Activated naive CD8-positive, alpha-beta T cell treated with anti-CD3 and anti-CD28 coated beads, Interleukin-2, amount 10 ng/mL, durations not matched to agents 7 days and 5 days (primary cell): ENCODE results near the gene FRRS1L. TPM values are rescaled to one million over a fixed set of nuclear protein-coding genes. Genes with fewer than 3 reads are reported as not detected.
"Not testable (repeated sequence)": the region's sequence is repeated elsewhere in the genome, so short reads cannot be mapped to it uniquely, and the experiment has no call there.

ENCODE experiments used
- ATAC-seq: fragments of 150-1000 bp; cut with Tn5 transposase; one replicate; pipeline ENCODE4 v1.10.0; 2021; ENCODE audit warnings: low read depth, moderate library complexity
- POLR2A ChIA-PET: fragments of 350-600 bp; sonication (Branson Sonifier 250); formaldehyde crosslinking; loops from one replicate; lab custom pipeline; 2021; ENCODE audit warnings: antibody characterized with exemption; lab: Charles Lee
- DNase-seq: peaks from one replicate; pipeline ENCODE4 v3.0.0; 2021
- H3K27ac Mint-ChIP-seq: one replicate; pipeline ENCODE4 v1.8.0; 2022; ENCODE audit warnings: mild to moderate bottlenecking, mixed read lengths
- H3K27me3 Mint-ChIP-seq: one replicate; pipeline ENCODE4 v1.8.0; 2022; ENCODE audit warnings: mild to moderate bottlenecking, moderate library complexity, mixed read lengths
- H3K36me3 Mint-ChIP-seq: one replicate; pipeline ENCODE4 v1.8.0; 2021; ENCODE audit warnings: mild to moderate bottlenecking, mixed read lengths
- H3K4me1 Mint-ChIP-seq: one replicate; pipeline ENCODE4 v1.8.0; 2021; ENCODE audit warnings: mixed read lengths
- H3K4me3 Mint-ChIP-seq: one replicate; pipeline ENCODE4 v1.8.0; 2022; ENCODE audit warnings: mild to moderate bottlenecking, moderate library complexity, mixed read lengths
- H3K9me3 Mint-ChIP-seq: one replicate; pipeline ENCODE4 v1.8.0; 2021; ENCODE audit warnings: mixed read lengths
- total RNA-seq, 2 experiments: library from RNA; stranded (reverse); gene quantifications; one replicate each; pipeline ENCODE4 v1.2.3, GENCODE V29; 2021

The FRRS1L gene
- total RNA-seq, 2 experiments from 2014 or later, result not detected

DNA sequence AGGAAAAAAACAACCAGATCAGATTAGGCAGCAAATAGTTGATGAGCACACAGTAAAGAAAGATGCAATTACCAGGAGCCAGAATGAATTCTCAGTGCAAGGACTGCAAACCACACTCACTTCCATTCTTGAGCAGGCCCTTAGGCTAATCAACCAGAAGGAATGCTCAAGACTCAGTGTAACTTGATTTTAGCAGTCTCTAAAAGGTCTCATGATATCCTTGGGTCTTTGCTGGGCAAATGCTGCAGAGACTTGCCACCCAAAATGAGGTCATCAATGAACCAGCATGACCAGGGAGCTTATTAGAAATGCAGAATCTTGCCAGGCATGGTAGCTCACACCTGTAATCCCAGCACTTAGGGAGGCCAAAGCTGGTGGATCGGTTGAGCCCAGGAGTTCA, 27.2 kb downstream of the FRRS1L start:
- Mint-ChIP-seq H3K4me1 (peaks cover 6% of the 10 kb centered on the region), H3K9me3 (no peaks in the 10 kb centered on the region), H3K36me3 (no peaks in the 10 kb centered on the region), H3K4me3 (no peak overlapping the region), H3K27me3 (peaks cover 11% of the 10 kb centered on the region), H3K27ac (no peak overlapping the region)
- ATAC-seq (no peak), DNase-seq (no peak)
- POLR2A ChIA-PET, result no interaction called here

DNA sequence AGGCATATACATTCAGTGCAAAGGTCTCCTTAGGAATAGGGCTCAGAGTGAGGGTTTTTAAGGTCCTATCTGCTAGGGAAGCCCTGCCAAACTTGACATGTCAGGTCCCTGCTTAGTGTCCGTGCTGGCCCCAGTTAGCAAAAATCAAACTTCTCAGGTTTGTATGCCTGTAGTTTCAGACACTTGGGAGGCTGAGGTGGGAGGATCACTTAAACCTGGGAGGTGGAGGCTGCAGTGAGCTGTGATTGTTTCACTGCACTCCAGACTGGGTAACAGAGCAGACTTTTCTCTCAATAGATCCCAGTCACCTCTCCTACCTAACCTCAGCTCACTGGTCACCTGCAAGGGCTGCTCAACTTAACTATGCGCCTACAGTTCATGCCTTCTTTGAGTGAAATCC, 28.6 kb downstream of the FRRS1L start:
- POLR2A ChIA-PET, result no interaction called here
- Mint-ChIP-seq H3K4me1 (no peaks in the 10 kb centered on the region), H3K4me3 (no peak overlapping the region), H3K36me3 (no peaks in the 10 kb centered on the region), H3K27me3 (peaks cover 11% of the 10 kb centered on the region), H3K9me3 (no peaks in the 10 kb centered on the region), H3K27ac (no peak overlapping the region)
- DNase-seq (no peak), ATAC-seq (no peak)

DNA sequence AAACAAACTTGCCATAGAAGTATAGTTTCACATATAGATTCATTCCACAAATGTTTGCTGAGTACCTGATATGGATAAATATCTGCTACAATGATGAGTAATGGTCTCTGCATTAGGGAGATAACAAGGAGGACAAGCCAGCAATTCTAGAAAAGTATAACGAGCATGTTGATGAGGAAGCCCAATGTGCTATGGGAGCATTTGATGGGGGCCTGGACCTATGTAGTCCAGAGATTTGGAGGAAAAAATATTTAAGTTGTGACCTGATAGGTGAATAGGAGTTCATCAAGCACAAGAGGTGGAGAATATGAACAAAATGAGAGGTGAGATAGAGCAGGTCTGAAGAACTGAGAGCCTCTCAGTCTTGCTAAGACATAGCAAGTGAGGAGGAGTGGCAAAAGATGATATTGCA, 32.9 kb downstream of the FRRS1L start:
- no peak overlapping the region for H3K4me3 Mint-ChIP-seq
- H3K9me3 Mint-ChIP-seq, result no peaks in the 10 kb centered on the region
- peaks cover 8% of the 10 kb centered on the region for H3K27me3 Mint-ChIP-seq
- DNase-seq (no peak), ATAC-seq (no peak)
- H3K27ac Mint-ChIP-seq, result no peak overlapping the region
- POLR2A ChIA-PET, result no interaction called here
- peaks cover 4% of the 10 kb centered on the region for H3K4me1 Mint-ChIP-seq
- H3K36me3 Mint-ChIP-seq, result no peaks in the 10 kb centered on the region

DNA sequence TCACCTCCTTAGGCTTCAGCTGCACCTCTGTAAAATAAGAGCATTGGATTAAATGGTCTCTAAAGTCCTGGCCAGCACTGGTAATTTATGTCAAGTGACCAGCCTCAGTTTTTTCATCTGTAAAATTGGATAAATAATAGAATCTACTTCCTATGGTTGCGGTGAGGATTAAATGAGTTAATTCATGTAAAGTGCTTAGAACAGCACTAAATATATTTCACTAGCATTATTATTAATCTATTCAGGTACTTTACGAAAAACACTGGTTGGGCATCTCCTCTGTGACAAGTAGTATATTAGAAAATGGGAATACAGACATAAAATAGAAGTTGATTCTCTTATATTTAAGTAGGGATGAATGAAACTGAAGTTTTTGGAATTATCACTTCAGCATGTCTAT, 33.5 kb downstream of the FRRS1L start:
- Mint-ChIP-seq H3K27ac (no peak overlapping the region), H3K27me3 (peaks cover 8% of the 10 kb centered on the region), H3K4me3 (no peak overlapping the region), H3K4me1 (peaks cover 4% of the 10 kb centered on the region), H3K9me3 (no peaks in the 10 kb centered on the region), H3K36me3 (no peaks in the 10 kb centered on the region)
- POLR2A ChIA-PET, result no interaction called here
- ATAC-seq, result no peak
- DNase-seq, result no peak

DNA sequence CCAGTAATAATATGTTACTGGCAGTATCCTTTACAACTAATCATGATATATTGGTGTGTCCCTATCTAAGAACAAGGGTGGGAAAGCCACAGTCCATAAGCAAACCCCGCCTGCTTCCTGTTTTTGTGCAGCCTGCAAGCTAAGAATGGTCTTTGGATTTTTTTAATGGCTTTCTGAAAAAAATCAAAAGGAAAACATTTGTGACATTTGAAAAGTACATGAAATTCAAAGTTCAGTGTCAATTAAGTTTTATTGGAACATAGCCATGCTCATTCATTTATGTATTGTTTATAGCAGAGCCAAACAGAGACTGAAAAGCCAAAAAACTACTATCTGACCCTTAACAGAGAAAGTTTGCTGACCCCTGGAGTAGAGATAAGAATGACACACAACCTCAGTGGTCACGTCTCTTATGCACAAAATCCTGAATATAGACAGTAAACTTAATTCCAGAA, 34.5 kb downstream of the FRRS1L start:
- DNase-seq (no peak), ATAC-seq (no peak)
- peaks cover 6% of the 10 kb centered on the region for H3K27me3 Mint-ChIP-seq
- H3K36me3 Mint-ChIP-seq, result no peaks in the 10 kb centered on the region
- POLR2A ChIA-PET, result no interaction called here
- H3K4me3 Mint-ChIP-seq, result no peak overlapping the region
- H3K4me1 Mint-ChIP-seq, result peaks cover 4% of the 10 kb centered on the region
- no peaks in the 10 kb centered on the region for H3K9me3 Mint-ChIP-seq
- no peak overlapping the region for H3K27ac Mint-ChIP-seq

DNA sequence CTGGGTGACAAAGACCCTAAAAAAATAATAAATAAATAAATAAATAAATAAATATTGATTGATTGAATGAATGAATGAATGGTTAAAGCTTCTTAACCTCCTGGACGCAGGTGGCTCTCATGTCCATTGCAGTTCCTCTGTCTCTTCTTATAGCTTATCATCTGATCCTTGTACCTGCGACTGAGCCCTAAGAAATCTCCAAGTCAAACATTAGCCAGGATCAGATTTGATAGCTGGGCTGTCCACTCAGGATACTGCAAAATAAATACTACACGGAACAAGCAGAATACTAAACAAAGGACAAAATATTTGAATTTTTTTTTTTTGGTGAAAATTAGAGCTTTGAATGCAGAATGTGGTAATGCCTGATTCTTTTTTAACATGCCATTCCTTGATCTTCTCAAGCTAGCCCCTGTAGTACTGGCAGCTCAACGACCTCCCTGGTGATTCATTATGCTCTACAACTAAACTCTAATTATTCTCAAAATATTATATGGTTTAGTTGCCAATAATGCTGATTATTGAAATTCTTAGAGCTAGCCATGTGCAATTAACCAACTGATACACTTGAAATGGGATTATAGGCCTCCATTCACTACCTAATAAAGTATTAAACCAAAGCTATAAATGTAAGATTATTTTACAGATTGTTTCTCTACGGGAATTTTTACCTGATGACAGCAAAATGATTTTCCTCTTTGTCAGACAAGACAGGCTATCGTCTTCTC, 37.4 kb downstream of the FRRS1L start:
- no peak overlapping the region for H3K27ac Mint-ChIP-seq
- POLR2A ChIA-PET, result interaction anchor here (0.7 kb wide), 1 partner anchor 189 kb away, joined by 6 read pairs; no protein-coding TSS in a partner anchor
- no peak overlapping the region for H3K4me3 Mint-ChIP-seq
- no peak for ATAC-seq
- H3K27me3 Mint-ChIP-seq, result peaks cover 2% of the 10 kb centered on the region
- peaks cover 4% of the 10 kb centered on the region for H3K4me1 Mint-ChIP-seq
- no peaks in the 10 kb centered on the region for H3K36me3 Mint-ChIP-seq
- no peaks in the 10 kb centered on the region for H3K9me3 Mint-ChIP-seq
- DNase-seq, result no peak

DNA sequence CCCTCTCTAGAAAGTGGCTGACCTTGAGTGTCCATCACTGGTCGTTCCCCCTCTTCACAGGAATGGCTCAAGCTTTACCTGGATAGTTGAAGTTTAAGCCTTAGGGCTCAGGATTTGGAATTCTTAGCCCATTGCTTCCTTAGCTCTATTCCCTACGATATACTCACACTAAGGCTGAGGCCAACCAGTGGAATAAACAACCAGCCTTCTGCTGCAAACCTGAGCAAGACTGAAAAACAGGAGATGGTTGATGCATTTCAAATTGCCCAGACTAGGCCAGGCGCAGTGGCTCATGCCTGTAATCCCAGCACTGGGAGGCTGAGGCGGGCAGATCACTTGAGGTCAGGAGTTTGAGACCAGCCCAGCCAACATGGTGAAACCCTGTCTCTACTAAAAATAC, 40.4 kb downstream of the FRRS1L start:
- H3K27ac Mint-ChIP-seq, DNase-seq, POLR2A ChIA-PET, H3K4me3 Mint-ChIP-seq, H3K4me1 Mint-ChIP-seq, H3K9me3 Mint-ChIP-seq, H3K27me3 Mint-ChIP-seq, ATAC-seq, H3K36me3 Mint-ChIP-seq: not testable (repeated sequence)

DNA sequence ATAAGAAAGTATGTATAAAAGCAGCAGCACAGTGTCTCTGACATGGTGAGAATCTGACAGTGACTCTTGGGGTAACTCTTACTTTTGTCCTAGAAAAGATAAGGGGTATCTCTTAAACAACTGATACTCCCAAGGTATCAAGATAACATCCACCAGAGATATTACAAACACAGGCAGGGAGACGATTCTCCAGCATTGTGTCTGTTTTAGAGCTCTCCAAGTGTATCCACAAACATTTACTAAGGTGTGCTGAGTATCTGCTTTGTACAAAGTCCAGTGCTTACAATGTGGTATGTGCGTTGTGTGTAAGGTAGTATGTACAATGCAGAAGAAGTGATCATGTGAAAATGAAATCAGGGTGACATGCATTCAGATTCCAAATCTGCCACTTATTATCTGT, 42.9 kb downstream of the FRRS1L start:
- Mint-ChIP-seq H3K27ac (no peak overlapping the region), H3K4me3 (no peak overlapping the region)
- POLR2A ChIA-PET, result no interaction called here

DNA sequence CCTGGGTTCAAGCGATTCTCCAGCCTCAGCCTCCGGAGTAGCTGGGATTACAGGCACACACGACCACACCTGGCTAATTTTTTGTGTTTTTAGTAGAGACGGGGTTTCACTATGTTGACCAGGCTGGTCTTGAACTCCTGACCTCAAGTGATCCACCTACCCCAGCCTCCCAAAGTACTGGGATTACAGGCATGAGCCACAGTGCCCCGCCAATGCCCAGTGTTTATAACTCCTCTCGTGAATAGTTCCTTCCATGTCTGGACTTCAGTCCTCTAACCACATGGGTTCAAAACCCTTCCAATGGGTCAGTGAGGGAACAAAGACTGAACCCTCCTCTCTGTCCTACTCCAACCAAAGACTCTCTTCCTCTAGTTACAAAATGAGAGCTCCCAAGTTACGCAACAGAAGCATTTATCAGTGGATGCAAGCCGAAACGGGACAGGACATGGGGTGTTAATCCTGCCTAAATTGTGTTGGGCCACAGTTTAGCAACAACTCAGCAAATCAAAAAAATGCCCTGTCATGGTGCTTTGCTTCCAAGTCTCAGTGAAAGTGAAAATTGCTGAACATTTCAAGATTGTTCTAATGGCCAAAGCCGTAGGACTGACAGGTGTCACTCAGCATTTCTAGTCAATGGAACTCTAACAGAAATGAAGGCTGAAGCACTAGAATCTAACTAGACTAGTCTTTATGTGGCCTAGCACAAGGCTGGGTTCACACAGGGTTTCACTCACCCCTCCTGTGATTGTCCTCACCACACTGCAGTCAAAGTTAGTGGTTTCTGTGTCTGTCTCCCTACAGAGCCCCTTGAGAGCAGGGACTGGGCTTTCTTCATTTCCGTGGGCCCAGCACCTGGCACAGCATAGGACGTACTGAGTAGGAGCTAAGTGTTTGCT, 44.1 kb downstream of the FRRS1L start:
- no peak for DNase-seq
- Mint-ChIP-seq H3K4me1 (peaks cover 22% of the 10 kb centered on the region), H3K4me3 (no peak overlapping the region), H3K27me3 (no peaks in the 10 kb centered on the region), H3K9me3 (no peaks in the 10 kb centered on the region), H3K36me3 (peaks cover 2% of the 10 kb centered on the region), H3K27ac (no peak overlapping the region)
- ATAC-seq, result no peak
- POLR2A ChIA-PET, result no interaction called here

More for the DNA sequence above, 42.9 kb downstream of the FRRS1L start:
- H3K9me3 Mint-ChIP-seq, result no peaks in the 10 kb centered on the region
- no peak for ATAC-seq
- no peaks in the 10 kb centered on the region for H3K36me3 Mint-ChIP-seq
- peaks cover 2% of the 10 kb centered on the region for H3K27me3 Mint-ChIP-seq
- no peak for DNase-seq
- H3K4me1 Mint-ChIP-seq, result peaks cover 14% of the 10 kb centered on the region

DNA sequence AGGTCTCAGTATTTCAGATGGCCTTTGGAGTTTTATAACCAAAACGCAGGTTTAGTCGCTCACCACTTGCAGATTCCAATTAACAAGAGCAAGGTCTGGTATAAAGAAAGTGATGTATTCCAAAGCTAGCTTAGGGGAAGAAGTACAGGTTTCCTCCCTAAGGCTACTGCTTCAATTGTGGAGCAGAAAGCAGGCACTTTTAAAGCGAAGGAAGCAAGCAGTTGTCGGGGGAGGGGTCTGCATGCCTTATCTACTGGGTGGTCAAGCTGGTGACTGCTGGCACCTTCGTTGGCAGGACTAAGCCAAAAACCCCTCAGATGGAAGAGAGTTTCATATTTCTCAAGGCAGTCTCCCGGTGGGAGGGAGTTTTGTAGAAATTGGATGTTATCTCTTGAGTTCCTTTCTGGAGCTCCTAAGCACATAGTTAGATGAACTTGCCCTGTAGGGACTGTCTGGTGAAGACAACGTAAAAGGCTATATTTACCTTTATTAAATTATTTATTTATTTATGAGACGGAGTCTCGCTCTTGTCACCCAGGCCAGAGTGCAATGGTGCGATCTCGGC, 45.7 kb downstream of the FRRS1L start:
- peaks cover 16% of the 10 kb centered on the region for H3K36me3 Mint-ChIP-seq
- POLR2A ChIA-PET, result no interaction called here
- H3K4me1 Mint-ChIP-seq, result peaks cover 33% of the 10 kb centered on the region
- ATAC-seq, result no peak
- no peak for DNase-seq
- no peaks in the 10 kb centered on the region for H3K27me3 Mint-ChIP-seq
- no peak overlapping the region for H3K4me3 Mint-ChIP-seq
- H3K27ac Mint-ChIP-seq, result no peak overlapping the region
- no peaks in the 10 kb centered on the region for H3K9me3 Mint-ChIP-seq

DNA sequence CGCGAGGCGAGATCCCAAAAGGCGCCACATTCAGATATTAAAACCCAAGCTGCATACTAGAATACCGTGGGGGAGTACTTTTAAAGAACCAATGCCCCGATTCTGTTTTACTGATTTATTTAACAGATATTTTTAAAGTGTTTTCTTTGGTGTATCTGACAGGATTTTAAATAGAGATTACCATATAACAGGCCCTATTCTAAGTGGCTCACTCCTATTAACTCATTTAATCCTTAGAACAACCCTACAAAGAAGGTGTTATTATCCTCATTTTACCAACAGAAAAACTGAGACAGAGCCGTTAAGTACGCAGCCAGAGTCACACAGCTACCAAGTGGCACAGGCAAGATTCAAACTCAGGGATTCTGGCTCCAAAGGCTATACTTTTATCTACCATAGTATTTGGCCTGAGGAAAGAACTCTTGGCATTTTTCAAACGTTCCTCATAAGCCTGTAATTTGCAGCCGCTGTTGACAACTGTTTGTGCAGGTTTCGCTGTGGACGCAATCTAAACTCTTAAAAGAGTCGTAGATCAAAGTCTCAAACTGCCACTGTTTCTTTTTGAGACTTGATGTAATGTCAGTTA, 46.8 kb downstream of the FRRS1L start:
- POLR2A ChIA-PET, result interaction anchor here (0.6 to 1.9 kb wide), 9 partner anchors 10 to 186 kb away, joined by 3 to 12 read pairs (median 4); partner anchors contain the start of gene ABITRAM
- H3K36me3 Mint-ChIP-seq, result peaks cover 17% of the 10 kb centered on the region
- H3K27me3 Mint-ChIP-seq, result no peaks in the 10 kb centered on the region
- peaks cover 37% of the 10 kb centered on the region for H3K4me1 Mint-ChIP-seq
- ATAC-seq (no peak), DNase-seq (no peak)
- H3K9me3 Mint-ChIP-seq, result no peaks in the 10 kb centered on the region
- H3K27ac Mint-ChIP-seq, result peak overlapping the region; percentile 75
- H3K4me3 Mint-ChIP-seq, result peak overlapping the region; percentile 96

DNA sequence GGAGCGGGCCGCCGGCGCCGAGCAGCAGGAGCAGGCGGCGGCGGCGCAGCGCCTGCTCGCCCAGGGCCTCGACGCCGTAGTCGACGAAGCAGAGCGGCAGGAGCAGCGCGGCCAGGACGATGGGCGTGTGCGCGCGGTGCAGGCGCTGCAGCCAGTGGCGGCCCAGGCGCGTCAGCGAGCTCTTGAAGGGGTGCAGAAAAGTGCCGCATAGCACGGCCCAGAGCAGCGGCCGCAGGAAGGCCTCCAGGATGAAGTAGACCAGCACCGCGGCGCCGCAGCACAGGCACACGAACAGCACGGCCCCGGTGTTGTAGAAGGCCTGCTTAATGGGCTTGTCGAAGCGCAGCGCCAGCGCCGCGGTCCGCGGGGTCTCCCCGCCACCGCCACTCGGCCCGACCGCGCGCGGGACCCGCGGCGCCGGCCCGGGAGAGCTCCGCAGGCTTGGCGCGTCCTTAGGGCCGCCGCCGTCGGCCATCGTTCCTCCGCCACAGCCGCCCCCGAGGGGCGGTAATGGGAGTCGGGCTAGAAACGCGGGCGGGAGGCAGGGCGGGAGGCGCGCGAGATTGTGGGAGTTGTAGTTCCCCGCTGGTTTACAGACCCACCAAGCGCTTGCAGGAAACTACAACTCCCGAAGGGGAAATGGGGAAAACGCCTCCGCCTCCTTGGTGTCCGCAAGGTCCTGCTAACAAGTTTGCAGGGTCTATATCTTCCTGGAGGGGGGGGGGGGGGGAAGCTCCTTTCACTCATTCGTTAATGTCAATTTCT, 47.4 kb downstream of the FRRS1L start, which contains the start of gene TMEM245:
TMEM245 (minus strand) TSS at position 509 of the 765 bp plus-strand sequence; CDS start at position 475, 34 bp downstream.
- no peaks in the 10 kb centered on the region for H3K9me3 Mint-ChIP-seq
- H3K36me3 Mint-ChIP-seq, result peaks cover 17% of the 10 kb centered on the region
- peak; percentile 89 for DNase-seq
- no peaks in the 10 kb centered on the region for H3K27me3 Mint-ChIP-seq
- H3K27ac Mint-ChIP-seq, result peak within 1 kb of the TSS; percentile 89
- POLR2A ChIA-PET, result interaction anchor here (0.6 to 1.9 kb wide), 10 partner anchors 9 to 185 kb away, joined by 3 to 12 read pairs (median 4); partner anchors contain the start of gene ABITRAM
- ATAC-seq, result peak; percentile 92
- peaks cover 41% of the 10 kb centered on the region for H3K4me1 Mint-ChIP-seq
- H3K4me3 Mint-ChIP-seq, result peak within 1 kb of the TSS; percentile 96
